ENCODE data around the gene MPPE1. TPM values are rescaled to one million over a fixed set of nuclear protein-coding genes. Genes with fewer than 3 reads are reported as not detected.

The MPPE1 gene
- total and polyA plus RNA-seq, 10 of the 15 experiments (the other 5 are each of a cell fraction or from before 2014, with no cell fraction given) = 13.8 to 34.5 (median 27.6) TPM

GRCh38 chr18:11886577-11887110 is 21.5 kb downstream of the MPPE1 start:
- in situ Hi-C loops (cut with MboI) (no loop called here), intact Hi-C loops (cut with micrococcal nuclease; ENCODE audit: unreplicated experiment) (no loop called here)
- no TSS peak for BruUV-seq (replicated peaks)
- no peak for DNase-seq (ENCODE audit: low read depth, low spot score)
- Histone ChIP-seq H3K27me3 (replicated peaks in 1 of 2; ENCODE audit: control insufficient read depth in 2 of 2, insufficient read depth in 2 of 2, low read length in 1 of 2) (no peaks in the 10 kb centered on the region), H3K36me3 (ENCODE audit: control insufficient read depth in 2 of 2, insufficient read depth in 2 of 2, low read length in 1 of 2) (peaks cover 6 to 9% of the 10 kb centered on the region in 2 experiments; a peak in 2 of 4 replicates), H3K4me2 (ENCODE audit: control insufficient read depth, insufficient read depth) (no peak overlapping the region), H2AFZ (ENCODE audit: control insufficient read depth, low read depth, low read length) (no peak overlapping the region), H4K20me1 (ENCODE audit: control insufficient read depth, insufficient read depth) (no peaks in the 10 kb centered on the region), H3K4me3 (no peak overlapping the region), H3K79me2 (ENCODE audit: control insufficient read depth, insufficient read depth, low read length) (no peaks in the 10 kb centered on the region), H3K9ac (ENCODE audit: control insufficient read depth, insufficient read depth, low read length) (no peak overlapping the region), H3K9me3 (replicated peaks; ENCODE audit: control insufficient read depth, insufficient read depth, low read length) (no peaks in the 10 kb centered on the region), H3K4me1 (ENCODE audit: control insufficient read depth, insufficient read depth, low read length) (peaks cover 19% of the 10 kb centered on the region), H3K27ac (ENCODE audit: control insufficient read depth, insufficient read depth) (no peak overlapping the region)
- no peak for FAIRE-seq
- no peak for ATAC-seq
- ChIA-PET POLR2A (no interaction called here), SMC1A (ENCODE audit: uncharacterized antibody, unreplicated experiment) (interaction anchor here (1.2 kb wide), 2 partner anchors 20 to 36 kb away, joined by 3 to 4 read pairs; no protein-coding TSS in a partner anchor), CTCF (interaction anchor here (1.8 kb wide), 1 partner anchor 12 kb away, joined by 4 read pairs; no protein-coding TSS in a partner anchor), RAD21 (ENCODE audit: unreplicated experiment) (no interaction called here)
- WGBS (ENCODE audit: insufficient coverage, insufficient replicate concordance, low lambda C conversion rate, missing lambda C conversion rate) = 97% methylated on average over 19 of the region's 19 CpGs
- no peak for TF ChIP-seq ZBTB11 (CRISPR knock-in tag; IDR thresholded peaks at IDR 0.05)
- no peak for TF ChIP-seq ESRRA (IDR thresholded peaks at IDR 0.05; ENCODE audit: low read length)
- TF ChIP-seq NFXL1 (IDR thresholded peaks at IDR 0.05; ENCODE audit: borderline replicate concordance) = no peak
- no peak for TF ChIP-seq CBX3 (IDR thresholded peaks at IDR 0.05; ENCODE audit: borderline replicate concordance, low read depth)
- TF ChIP-seq GABPA (IDR thresholded peaks at IDR 0.05; ENCODE audit: low read depth) = no peak
- TF ChIP-seq ZNF274 (IDR thresholded peaks at IDR 0.05; ENCODE audit: insufficient read depth, insufficient read length) = no peak
- no peak for TF ChIP-seq BRCA1 (IDR thresholded peaks at IDR 0.05; ENCODE audit: low read depth, low read length)
- no peak for TF ChIP-seq CREM (IDR thresholded peaks at IDR 0.05; ENCODE audit: low read depth)
- no peak for TF ChIP-seq E4F1 (IDR thresholded peaks at IDR 0.05; ENCODE audit: borderline replicate concordance, partially characterized antibody)
- TF ChIP-seq ZNF687 (IDR thresholded peaks at IDR 0.05) = no peak
- TF ChIP-seq SMAD1 (IDR thresholded peaks at IDR 0.05; ENCODE audit: low read depth, partially characterized antibody) = no peak
- TF ChIP-seq EZH2 (IDR thresholded peaks at IDR 0.05; ENCODE audit: borderline replicate concordance, control insufficient read depth, low read depth, low read length) = no peak
- TF ChIP-seq ZNF384 (IDR thresholded peaks at IDR 0.05; ENCODE audit: borderline replicate concordance, low read depth, low read length) = no peak
- TF ChIP-seq RBBP5 (conservative IDR thresholded peaks at IDR 0.05) = no peak

All from GM12878 (cell line).